ENCODE data around the gene GSE1. TPM values are rescaled to one million over a fixed set of nuclear protein-coding genes. Genes with fewer than 3 reads are reported as not detected.
A peak's percentile ranks its signal among the peaks of the same experiment; 100 is the strongest.

GSE1 gene
- total and polyA plus RNA-seq, 2 experiments from 2014 or later, result 32.4 to 135 TPM

DNA sequence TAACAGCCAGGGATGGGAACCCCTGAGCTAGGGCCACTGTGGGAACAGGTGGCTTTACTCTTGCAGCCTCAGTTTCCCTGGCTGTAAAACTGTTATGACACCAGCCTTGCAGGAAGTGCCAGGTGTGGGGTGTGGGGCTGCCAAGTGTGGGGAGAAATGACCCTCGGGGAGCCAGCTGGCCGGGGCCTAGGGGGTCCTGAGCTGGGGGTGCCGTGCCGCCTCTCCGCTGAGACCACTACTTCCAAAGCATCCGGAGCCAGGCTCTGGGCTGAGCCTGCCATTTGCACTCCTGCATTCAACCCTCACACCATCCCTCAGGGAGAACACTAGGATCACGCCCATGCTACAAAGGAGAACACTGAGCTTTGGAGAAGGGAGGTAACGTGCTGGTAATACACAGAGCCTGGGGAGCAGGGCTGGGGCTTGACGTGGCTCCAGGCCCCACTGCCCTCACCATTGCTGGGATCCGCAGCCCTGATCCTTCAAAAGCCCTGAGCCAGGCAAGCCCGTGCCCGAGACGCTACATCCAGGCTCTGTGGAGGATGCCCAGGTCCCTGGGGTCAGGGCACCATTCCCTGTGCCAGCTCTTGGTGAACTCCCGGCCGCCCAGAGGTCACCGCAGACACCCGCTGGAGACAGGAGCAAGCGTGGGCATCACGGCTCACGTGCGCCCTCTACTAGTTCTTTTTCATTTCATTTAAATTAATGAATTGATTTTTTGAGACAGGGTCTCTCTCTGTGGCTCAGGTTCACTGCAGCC, 104.5 kb downstream of the GSE1 start:
- Histone ChIP-seq H3K4me2 (no peak overlapping the region), H3K79me2 (replicated peaks; ENCODE audit: insufficient read depth) (no peaks in the 10 kb centered on the region), H3F3A (replicated peaks; ENCODE audit: low read depth) (peaks cover 5% of the 10 kb centered on the region), H3K27me3 (ENCODE audit: insufficient read depth) (no peaks in the 10 kb centered on the region), H3K9me2 (ENCODE audit: insufficient read depth) (no peaks in the 10 kb centered on the region), H3K4me3 (no peak overlapping the region), H3K36me3 (ENCODE audit: insufficient read depth) (no peaks in the 10 kb centered on the region), H3K4me1 (ENCODE audit: insufficient read depth) (no peaks in the 10 kb centered on the region; the same call in 1 of the 2 replicates), H2AFZ (no peak overlapping the region), H3K27ac (ENCODE audit: low read depth) (no peak overlapping the region), H4K20me1 (replicated peaks; ENCODE audit: insufficient read depth) (0 out of 2 replicates have a peak, but pooled peaks cover 4% of the 10 kb centered on the region)
- Mint-ChIP-seq H3K27ac (no peak overlapping the region), H3K9me3 (0 out of 3 replicates have a peak, but pooled peaks cover 3% of the 10 kb centered on the region), H3K4me3 (no peak overlapping the region; the same call in 2 of the 3 replicates), H3K4me1 (peaks cover 15% of the 10 kb centered on the region), H3K36me3 (ENCODE audit: low read depth) (peaks cover 7% of the 10 kb centered on the region; the same call in 2 of the 3 replicates), H3K27me3 (ENCODE audit: insufficient read depth, low read depth, poor library complexity) (peaks cover 17% of the 10 kb centered on the region)
- TF ChIP-seq ZNF331 (CRISPR knock-in tag; IDR thresholded peaks at IDR 0.05; ENCODE audit: low read depth) (no peak), EZH2 (IDR thresholded peaks at IDR 0.05; ENCODE audit: low read depth, unreplicated experiment) (no peak), POLR2AphosphoS5 (IDR thresholded peaks at IDR 0.05; ENCODE audit: low read depth) (no peak)
- TF ChIP-seq, protein P1, sequence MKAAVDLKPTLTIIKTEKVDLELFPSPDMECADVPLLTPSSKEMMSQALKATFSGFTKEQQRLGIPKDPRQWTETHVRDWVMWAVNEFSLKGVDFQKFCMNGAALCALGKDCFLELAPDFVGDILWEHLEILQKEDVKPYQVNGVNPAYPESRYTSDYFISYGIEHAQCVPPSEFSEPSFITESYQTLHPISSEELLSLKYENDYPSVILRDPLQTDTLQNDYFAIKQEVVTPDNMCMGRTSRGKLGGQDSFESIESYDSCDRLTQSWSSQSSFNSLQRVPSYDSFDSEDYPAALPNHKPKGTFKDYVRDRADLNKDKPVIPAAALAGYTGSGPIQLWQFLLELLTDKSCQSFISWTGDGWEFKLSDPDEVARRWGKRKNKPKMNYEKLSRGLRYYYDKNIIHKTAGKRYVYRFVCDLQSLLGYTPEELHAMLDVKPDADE (IDR thresholded peaks at IDR 0.05), result no peak
- TF ChIP-seq, protein P2, sequence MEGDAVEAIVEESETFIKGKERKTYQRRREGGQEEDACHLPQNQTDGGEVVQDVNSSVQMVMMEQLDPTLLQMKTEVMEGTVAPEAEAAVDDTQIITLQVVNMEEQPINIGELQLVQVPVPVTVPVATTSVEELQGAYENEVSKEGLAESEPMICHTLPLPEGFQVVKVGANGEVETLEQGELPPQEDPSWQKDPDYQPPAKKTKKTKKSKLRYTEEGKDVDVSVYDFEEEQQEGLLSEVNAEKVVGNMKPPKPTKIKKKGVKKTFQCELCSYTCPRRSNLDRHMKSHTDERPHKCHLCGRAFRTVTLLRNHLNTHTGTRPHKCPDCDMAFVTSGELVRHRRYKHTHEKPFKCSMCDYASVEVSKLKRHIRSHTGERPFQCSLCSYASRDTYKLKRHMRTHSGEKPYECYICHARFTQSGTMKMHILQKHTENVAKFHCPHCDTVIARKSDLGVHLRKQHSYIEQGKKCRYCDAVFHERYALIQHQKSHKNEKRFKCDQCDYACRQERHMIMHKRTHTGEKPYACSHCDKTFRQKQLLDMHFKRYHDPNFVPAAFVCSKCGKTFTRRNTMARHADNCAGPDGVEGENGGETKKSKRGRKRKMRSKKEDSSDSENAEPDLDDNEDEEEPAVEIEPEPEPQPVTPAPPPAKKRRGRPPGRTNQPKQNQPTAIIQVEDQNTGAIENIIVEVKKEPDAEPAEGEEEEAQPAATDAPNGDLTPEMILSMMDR (conservative IDR thresholded peaks at IDR 0.05; ENCODE audit: low read depth in 2 of 2), result peak; percentile 77 to 87
- ATAC-seq (peak; percentile 62), DNase-seq (ENCODE audit: low spot score) (peak; percentile 90)

DNA sequence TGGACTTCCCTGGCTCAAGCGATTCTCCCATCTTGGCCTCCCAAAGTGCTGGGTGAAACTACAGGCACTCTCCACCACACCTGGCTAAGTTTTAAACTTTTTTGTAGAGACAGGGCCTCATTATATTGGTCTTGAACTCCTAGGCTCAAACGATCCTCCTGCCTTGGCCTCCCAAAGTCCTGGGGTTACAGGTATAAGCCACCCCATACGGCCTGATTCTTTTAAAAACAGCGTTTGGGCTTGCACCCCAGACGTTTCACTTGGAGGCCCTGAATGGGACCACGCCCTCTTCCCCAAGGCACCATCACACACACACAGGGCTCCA, 105.0 kb downstream of the GSE1 start:
- no peak overlapping the region; the same call in 2 of the 3 replicates for H3K4me3 Mint-ChIP-seq
- H3K27me3 Mint-ChIP-seq (ENCODE audit: insufficient read depth, low read depth, poor library complexity), result peaks cover 16% of the 10 kb centered on the region
- peaks cover 1% of the 10 kb centered on the region; the same call in 1 of the 3 replicates for H3K36me3 Mint-ChIP-seq (ENCODE audit: low read depth)
- H3K4me1 ChIP-seq (ENCODE audit: insufficient read depth), result no peaks in the 10 kb centered on the region; the same call in 1 of the 2 replicates
- H3K27ac Mint-ChIP-seq, result no peak overlapping the region
- peaks cover 5% of the 10 kb centered on the region for H3F3A ChIP-seq (replicated peaks; ENCODE audit: low read depth)
- no peak overlapping the region for H3K4me2 ChIP-seq
- H4K20me1 ChIP-seq (replicated peaks; ENCODE audit: insufficient read depth), result 0 out of 2 replicates have a peak, but pooled peaks cover 4% of the 10 kb centered on the region
- H3K79me2 ChIP-seq (replicated peaks; ENCODE audit: insufficient read depth), result no peaks in the 10 kb centered on the region
- DNase-seq (ENCODE audit: low spot score) (no peak), ATAC-seq (no peak)
- H3K4me1 Mint-ChIP-seq, result peaks cover 12% of the 10 kb centered on the region
- H3K9me2 ChIP-seq (ENCODE audit: insufficient read depth), result no peaks in the 10 kb centered on the region
- no peaks in the 10 kb centered on the region for H3K9me3 Mint-ChIP-seq
- H3K27me3 ChIP-seq (ENCODE audit: insufficient read depth), result no peaks in the 10 kb centered on the region
- H3K4me3 ChIP-seq, result no peak overlapping the region
- no peaks in the 10 kb centered on the region for H3K36me3 ChIP-seq (ENCODE audit: insufficient read depth)
- no peak overlapping the region for H3K27ac ChIP-seq (ENCODE audit: low read depth)
- H2AFZ ChIP-seq, result no peak overlapping the region
- TF ChIP-seq, protein P3, sequence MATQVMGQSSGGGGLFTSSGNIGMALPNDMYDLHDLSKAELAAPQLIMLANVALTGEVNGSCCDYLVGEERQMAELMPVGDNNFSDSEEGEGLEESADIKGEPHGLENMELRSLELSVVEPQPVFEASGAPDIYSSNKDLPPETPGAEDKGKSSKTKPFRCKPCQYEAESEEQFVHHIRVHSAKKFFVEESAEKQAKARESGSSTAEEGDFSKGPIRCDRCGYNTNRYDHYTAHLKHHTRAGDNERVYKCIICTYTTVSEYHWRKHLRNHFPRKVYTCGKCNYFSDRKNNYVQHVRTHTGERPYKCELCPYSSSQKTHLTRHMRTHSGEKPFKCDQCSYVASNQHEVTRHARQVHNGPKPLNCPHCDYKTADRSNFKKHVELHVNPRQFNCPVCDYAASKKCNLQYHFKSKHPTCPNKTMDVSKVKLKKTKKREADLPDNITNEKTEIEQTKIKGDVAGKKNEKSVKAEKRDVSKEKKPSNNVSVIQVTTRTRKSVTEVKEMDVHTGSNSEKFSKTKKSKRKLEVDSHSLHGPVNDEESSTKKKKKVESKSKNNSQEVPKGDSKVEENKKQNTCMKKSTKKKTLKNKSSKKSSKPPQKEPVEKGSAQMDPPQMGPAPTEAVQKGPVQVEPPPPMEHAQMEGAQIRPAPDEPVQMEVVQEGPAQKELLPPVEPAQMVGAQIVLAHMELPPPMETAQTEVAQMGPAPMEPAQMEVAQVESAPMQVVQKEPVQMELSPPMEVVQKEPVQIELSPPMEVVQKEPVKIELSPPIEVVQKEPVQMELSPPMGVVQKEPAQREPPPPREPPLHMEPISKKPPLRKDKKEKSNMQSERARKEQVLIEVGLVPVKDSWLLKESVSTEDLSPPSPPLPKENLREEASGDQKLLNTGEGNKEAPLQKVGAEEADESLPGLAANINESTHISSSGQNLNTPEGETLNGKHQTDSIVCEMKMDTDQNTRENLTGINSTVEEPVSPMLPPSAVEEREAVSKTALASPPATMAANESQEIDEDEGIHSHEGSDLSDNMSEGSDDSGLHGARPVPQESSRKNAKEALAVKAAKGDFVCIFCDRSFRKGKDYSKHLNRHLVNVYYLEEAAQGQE (IDR thresholded peaks at IDR 0.05; ENCODE audit: unreplicated experiment), result no peak
- TF ChIP-seq POLR2AphosphoS5 (IDR thresholded peaks at IDR 0.05; ENCODE audit: low read depth), result no peak
- TF ChIP-seq CREB1 (CRISPR knock-in tag; IDR thresholded peaks at IDR 0.05; ENCODE audit: low read depth), result no peak
- no peak for TF ChIP-seq EZH2phosphoT487 (IDR thresholded peaks at IDR 0.05; ENCODE audit: unreplicated experiment)
- no peak for TF ChIP-seq EZH2 (IDR thresholded peaks at IDR 0.05; ENCODE audit: low read depth, unreplicated experiment)
- no peak for TF ChIP-seq JUNB (IDR thresholded peaks at IDR 0.05; ENCODE audit: unreplicated experiment)
- TF ChIP-seq, protein P2 (conservative IDR thresholded peaks at IDR 0.05; ENCODE audit: low read depth in 2 of 2), result no peak
- TF ChIP-seq STAT1 (IDR thresholded peaks at IDR 0.05; ENCODE audit: unreplicated experiment), result no peak
